Loucy (cell line): ENCODE measurements around the gene TIMM44.

Source experiments
- H2AFZ ChIP-seq: fragments of 200-600 bp; sonication (generic); 2 replicates; pipeline ENCODE4 v1.6.0; 2016; ENCODE audit warnings: antibody characterized with exemption, mild to moderate bottlenecking, low read length, moderate library complexity
- H3F3A ChIP-seq: fragments of 200-600 bp; 2 replicates; pipeline ENCODE4 v1.6.0; 2016; ENCODE audit warnings: antibody characterized with exemption, low read depth, mild to moderate bottlenecking
- H3K27me3 ChIP-seq: fragments of 200-600 bp; sonication (generic); 2 replicates; pipeline ENCODE4 v1.6.1; 2014; ENCODE audit warnings: low read length, mild to moderate bottlenecking; ENCODE audit not compliant: insufficient read depth, poor library complexity, severe bottlenecking
- H3K36me3 ChIP-seq: fragments of 200-600 bp; sonication (generic); 2 replicates; pipeline ENCODE4 v1.6.1; 2016; ENCODE audit warnings: low read length; ENCODE audit not compliant: insufficient read depth
- H3K4me1 ChIP-seq: fragments of 200-600 bp; sonication (generic); 2 replicates; pipeline ENCODE4 v1.5.1; 2014; ENCODE audit warnings: low read length, mild to moderate bottlenecking; ENCODE audit not compliant: insufficient read depth, poor library complexity, severe bottlenecking
- H3K4me2 ChIP-seq: fragments of 200-600 bp; sonication (generic); 2 replicates; pipeline ENCODE4 v1.6.0; 2014; ENCODE audit warnings: antibody characterized with exemption, low read length, low read depth, mild to moderate bottlenecking; ENCODE audit not compliant: poor library complexity, severe bottlenecking
- H3K4me3 ChIP-seq: fragments of 200-600 bp; sonication (generic); 2 replicates; pipeline ENCODE4 v1.5.1; 2014; ENCODE audit warnings: low read length, mild to moderate bottlenecking, mixed read lengths; ENCODE audit not compliant: poor library complexity, severe bottlenecking
- H3K79me2 ChIP-seq: fragments of 200-600 bp; sonication (generic); 2 replicates; pipeline ENCODE4 v1.6.1; 2014; ENCODE audit warnings: low read length; ENCODE audit not compliant: insufficient read depth
- H3K9ac ChIP-seq: fragments of 200-600 bp; sonication (generic); 2 replicates; pipeline ENCODE4 v1.6.0; 2014; ENCODE audit warnings: mild to moderate bottlenecking, low read depth, low read length, moderate library complexity; ENCODE audit not compliant: poor library complexity, severe bottlenecking
- H3K9me2 ChIP-seq: fragments of 200-600 bp; sonication (generic); replicated peaks from 2 replicates; pipeline ENCODE4 v1.6.1; 2016; ENCODE audit warnings: low read depth, low read length, mixed read lengths
- H3K9me3 ChIP-seq: fragments of 200-600 bp; sonication (generic); 2 replicates; pipeline ENCODE4 v1.6.1; 2014; ENCODE audit warnings: mild to moderate bottlenecking, antibody characterized with exemption, low read length, low read depth; ENCODE audit not compliant: insufficient read depth
- H4K20me1 ChIP-seq: fragments of 200-600 bp; sonication (generic); 2 replicates; pipeline ENCODE4 v1.6.0; 2014; ENCODE audit warnings: antibody characterized with exemption, low read length, mild to moderate bottlenecking; ENCODE audit not compliant: insufficient read depth, poor library complexity, severe bottlenecking
- CTCF ChIP-seq: fragments of 200-600 bp; sonication (generic); conservative IDR thresholded peaks from 2 replicates; pipeline ENCODE4 v1.5.1; 2014; ENCODE audit warnings: mild to moderate bottlenecking, antibody characterized with exemption, low read length
- EZH2phosphoT487 ChIP-seq: fragments of 200-600 bp; IDR thresholded peaks from 2 replicates; pipeline ENCODE4 v1.6.1; 2018; ENCODE audit warnings: antibody characterized with exemption, mild to moderate bottlenecking, moderate library complexity, borderline replicate concordance

TIMM44 gene

GRCh38 chr19:7905859-7906258 lies 37.6 kb downstream of the TIMM44 start:
- TF ChIP-seq EZH2phosphoT487, result no peak
- TF ChIP-seq CTCF, result no peak

GRCh38 chr19:7905268-7905667 lies 38.2 kb downstream of the TIMM44 start:
- H2AFZ ChIP-seq, result no peak overlapping the region
- peaks cover 25% of the 10 kb centered on the region for H3K4me1 ChIP-seq
- no peaks in the 10 kb centered on the region for H3K36me3 ChIP-seq
- H3K79me2 ChIP-seq, result peaks cover 54% of the 10 kb centered on the region
- no peaks in the 10 kb centered on the region for H3K9me2 ChIP-seq
- H4K20me1 ChIP-seq, result peaks cover 39% of the 10 kb centered on the region
- H3K4me3 ChIP-seq, result peak overlapping the region; percentile 88
- H3K4me2 ChIP-seq, result peak overlapping the region; percentile 94
- no peaks in the 10 kb centered on the region for H3F3A ChIP-seq
- TF ChIP-seq EZH2phosphoT487 (no peak), CTCF (no peak)
- H3K27me3 ChIP-seq, result no peaks in the 10 kb centered on the region
- H3K9ac ChIP-seq, result peak overlapping the region; percentile 89
- no peaks in the 10 kb centered on the region for H3K9me3 ChIP-seq

More at GRCh38 chr19:7905859-7906258, 37.6 kb downstream of the TIMM44 start:
- Histone ChIP-seq H3K9ac (peak overlapping the region; percentile 89), H3F3A (no peaks in the 10 kb centered on the region), H3K9me2 (no peaks in the 10 kb centered on the region), H3K79me2 (peaks cover 54% of the 10 kb centered on the region), H3K4me3 (peak overlapping the region; percentile 88), H3K4me2 (peak overlapping the region; percentile 94), H3K27me3 (no peaks in the 10 kb centered on the region), H3K9me3 (no peaks in the 10 kb centered on the region), H4K20me1 (peaks cover 39% of the 10 kb centered on the region), H2AFZ (no peak overlapping the region), H3K36me3 (peaks cover 1% of the 10 kb centered on the region; the same call in 1 of the 2 replicates), H3K4me1 (peaks cover 25% of the 10 kb centered on the region)

GRCh38 chr19:7904074-7905020 lies 39.1 kb downstream of the TIMM44 start:
- peak overlapping the region; percentile 89 for H3K9ac ChIP-seq
- H3K79me2 ChIP-seq, result peaks cover 54% of the 10 kb centered on the region
- H3K27me3 ChIP-seq, result no peaks in the 10 kb centered on the region
- peak overlapping the region; percentile 94 for H3K4me2 ChIP-seq
- 0 out of 2 replicates have a peak overlapping the region, but pooled peaks have one; percentile 43 for H2AFZ ChIP-seq
- TF ChIP-seq CTCF (no peak), EZH2phosphoT487 (no peak)
- H4K20me1 ChIP-seq, result peaks cover 39% of the 10 kb centered on the region
- no peaks in the 10 kb centered on the region for H3K36me3 ChIP-seq
- no peaks in the 10 kb centered on the region for H3K9me3 ChIP-seq
- H3F3A ChIP-seq, result no peaks in the 10 kb centered on the region
- H3K4me1 ChIP-seq, result peaks cover 25% of the 10 kb centered on the region
- no peaks in the 10 kb centered on the region for H3K9me2 ChIP-seq
- peak overlapping the region; percentile 88 for H3K4me3 ChIP-seq
